Central memory CD4-positive, alpha-beta T cell (primary cell): ENCODE data around the gene DYSF.
"Not testable (repeated sequence)": the region's sequence is repeated elsewhere in the genome, so short reads cannot be mapped to it uniquely, and the experiment has no call there.

Experiments used
- DNase-seq: peaks from one replicate; pipeline ENCODE4 v3.0.0; 2022

DYSF gene

DNA sequence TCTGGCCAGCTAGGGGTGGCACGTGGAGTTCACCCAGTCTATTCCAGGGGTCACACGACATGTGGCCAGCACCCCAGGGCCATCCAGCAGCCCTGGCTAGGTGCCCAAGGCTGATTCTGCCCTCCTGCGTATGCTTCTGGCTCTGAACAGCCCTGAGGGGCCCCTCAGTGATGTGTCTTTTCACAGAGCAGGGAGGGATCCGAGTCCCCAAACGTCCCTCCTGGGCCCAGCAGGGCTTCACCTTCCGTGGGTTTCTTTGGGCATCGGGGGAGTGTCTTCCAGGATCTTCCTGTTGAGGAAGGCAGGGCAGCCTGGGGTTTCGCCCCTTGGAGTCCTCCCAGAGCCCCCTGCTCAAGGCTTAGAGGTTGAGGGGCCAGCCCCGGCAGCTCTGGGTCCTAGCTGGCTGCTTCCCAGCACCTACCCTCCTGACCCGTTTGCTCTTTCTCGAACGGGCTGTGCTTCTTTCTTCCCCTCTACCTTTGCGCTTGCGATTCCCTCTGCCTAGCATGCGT lies 165.9 kb downstream of the DYSF start:
- DNase-seq, result no peak

- no peak for DNase-seq
These were observed 166.8 kb downstream of the DYSF start for GRCh38 chr2:71620116-71620515.

- no peak for DNase-seq
These were observed 167.5 kb downstream of the DYSF start for GRCh38 chr2:71620851-71621251.

DNA sequence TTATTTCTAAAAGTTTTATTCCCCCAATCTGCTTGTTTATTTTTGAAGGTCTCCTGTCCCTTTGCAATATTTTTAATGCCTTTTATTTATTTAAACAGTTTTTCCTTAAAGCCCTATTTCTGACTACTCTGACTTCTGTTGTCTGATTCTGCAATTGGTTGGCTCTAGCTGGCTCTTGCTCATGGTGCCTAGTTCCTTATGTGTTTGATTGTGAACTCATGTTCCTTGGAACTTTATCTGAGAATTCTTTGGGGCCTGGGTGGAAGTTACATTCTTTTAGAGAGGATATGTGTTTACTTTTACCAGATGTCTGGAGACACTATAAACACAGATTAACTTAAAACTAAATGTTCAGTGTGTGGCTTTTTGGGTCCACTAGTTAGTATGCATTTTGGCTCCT lies 175.9 kb downstream of the DYSF start:
- DNase-seq, result no peak

DNA sequence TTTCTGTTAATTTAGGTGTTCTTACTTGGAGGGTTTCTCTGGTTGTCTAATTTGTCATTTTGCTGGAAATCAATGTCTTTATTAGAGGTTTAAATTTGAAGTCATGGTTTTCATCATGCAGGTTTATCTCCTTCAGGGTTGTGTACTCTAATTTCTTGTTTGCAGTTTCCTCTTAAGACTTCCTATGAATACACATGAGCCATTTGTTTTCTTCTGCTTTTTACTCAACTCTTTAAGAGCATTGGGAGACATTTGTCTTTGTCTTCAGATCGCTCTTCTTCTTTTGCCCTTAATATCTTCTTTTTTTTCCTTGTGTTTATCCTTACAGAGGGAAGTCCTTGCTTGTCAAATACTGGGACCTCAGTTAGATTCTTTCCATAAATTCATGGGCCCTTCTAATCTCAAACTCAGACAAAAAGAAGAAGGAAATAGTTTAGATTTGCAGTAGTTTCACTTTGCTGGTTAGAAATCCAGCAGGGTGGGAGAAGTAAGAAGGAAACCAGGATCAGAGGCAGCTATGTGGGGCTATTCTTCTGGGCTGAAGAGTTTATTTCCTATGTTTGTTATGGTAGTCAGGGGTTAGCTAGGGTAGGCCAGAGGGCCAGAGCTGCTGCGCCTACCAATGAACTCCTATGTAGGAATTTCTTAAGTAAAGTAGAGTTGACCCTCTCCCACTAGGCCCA lies 176.6 kb downstream of the DYSF start:
- DNase-seq, result no peak

- DNase-seq, result no peak
These were observed 177.3 kb downstream of the DYSF start for GRCh38 chr2:71630454-71631328.

- no peak for DNase-seq
These were observed 178.1 kb downstream of the DYSF start for GRCh38 chr2:71631411-71631931.

- no peak for DNase-seq
These were observed 179.7 kb downstream of the DYSF start for GRCh38 chr2:71633086-71633485.

GRCh38 chr2:71634567-71634966 lies 181.2 kb downstream of the DYSF start:
- no peak for DNase-seq

- no peak for DNase-seq
These were observed 182.4 kb downstream of the DYSF start for GRCh38 chr2:71635798-71636197.

DNA sequence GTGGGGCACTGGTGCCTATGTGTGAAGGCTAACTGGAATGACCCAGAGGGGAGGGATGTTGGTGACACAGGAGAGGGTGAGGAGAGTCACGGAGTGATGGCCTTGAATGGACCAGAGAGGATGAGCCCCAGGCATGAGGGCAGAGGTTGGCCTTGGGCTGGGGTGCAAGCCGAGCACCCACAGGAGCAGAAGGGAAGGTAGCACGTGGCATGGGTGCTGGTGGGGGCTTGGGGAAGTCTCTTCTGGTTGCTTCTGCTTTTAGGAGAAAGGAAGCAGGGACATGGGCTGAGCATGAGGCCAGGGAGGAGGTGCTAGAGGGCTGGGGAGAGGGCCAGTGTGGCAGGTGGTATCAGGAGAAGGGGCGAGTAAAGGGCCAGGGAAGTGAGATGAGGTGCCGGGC lies 183.8 kb downstream of the DYSF start:
- DNase-seq, result no peak

DNA sequence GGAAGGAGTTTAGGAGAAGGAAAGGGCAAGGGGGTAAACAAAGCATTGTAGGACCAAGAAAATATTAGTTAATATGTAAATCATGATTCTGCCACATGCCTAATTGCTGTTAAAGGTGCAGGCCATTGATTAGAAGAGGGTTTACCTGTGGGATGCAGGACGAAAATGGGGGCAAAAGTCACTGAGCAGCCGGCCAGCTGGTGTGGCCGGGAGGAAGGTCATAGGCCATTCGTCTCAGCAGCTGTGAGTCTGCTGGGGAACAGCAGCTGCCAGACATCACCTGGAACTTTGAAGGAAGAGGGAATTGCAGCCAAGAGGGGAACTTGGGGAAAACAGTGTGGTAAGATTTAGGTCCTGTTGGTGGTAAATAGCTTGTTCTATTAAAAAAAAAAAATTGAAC lies 184.4 kb downstream of the DYSF start:
- no peak for DNase-seq

DNA sequence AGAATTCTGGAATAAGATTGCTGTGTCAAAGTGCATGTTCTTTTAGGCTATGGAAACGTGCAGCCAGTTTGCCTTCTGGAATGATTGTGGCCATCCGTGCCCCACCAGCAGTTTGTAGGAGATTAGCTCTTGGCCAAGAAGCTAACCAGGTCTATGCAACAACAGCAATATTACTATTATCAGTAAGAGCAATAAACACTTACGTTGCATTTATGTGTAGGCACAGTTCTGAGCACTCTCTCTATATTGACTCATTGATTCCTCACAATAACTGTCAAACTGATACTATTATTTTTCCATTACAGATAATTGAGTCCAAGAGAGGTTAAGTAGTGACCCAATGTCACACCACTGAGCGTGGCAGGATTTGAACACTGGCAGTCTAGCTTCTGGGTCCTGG lies 186.4 kb downstream of the DYSF start:
- DNase-seq, result no peak

DNA sequence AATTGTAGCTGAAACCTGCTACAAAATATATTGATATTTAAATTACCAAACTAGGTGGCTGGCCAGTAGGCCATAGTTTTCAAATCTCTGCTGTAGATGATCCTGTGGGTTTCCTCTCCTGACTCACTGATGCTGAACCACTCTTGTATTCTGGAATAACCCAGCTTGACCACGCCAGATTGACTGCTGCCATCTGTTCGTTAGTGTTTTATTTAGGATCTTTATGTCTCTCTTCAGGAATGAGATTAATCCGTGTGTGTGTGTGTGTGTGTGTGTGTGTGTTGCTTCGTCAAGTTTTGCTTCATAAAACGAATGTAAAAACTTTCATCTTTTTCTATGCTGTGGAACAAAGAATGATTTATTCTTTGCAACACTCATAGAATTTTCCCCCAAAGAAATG lies 187.1 kb downstream of the DYSF start:
- DNase-seq, result no peak

- DNase-seq, result no peak
These were observed 190.5 kb downstream of the DYSF start for GRCh38 chr2:71643674-71644357.

DNA sequence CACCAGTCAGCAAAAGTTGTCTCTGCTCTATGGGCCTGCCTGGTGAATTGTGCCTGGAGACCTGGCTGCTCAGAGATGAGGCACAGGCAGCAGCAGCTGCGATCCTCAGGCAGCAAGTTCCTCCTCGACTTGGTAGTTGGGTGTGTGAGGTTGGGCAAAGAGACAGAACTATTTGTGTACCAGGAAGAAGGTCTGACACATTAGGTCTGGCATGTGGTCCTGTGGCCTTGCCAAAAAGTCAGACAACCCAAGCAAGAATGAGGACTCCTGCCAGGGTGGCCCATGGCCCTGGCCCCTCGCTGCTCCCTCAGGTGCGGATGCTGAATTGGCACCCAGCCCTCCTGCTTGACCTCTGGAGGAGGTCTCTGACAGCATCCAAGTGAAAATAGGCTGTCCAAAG lies 192.7 kb downstream of the DYSF start:
- no peak for DNase-seq

GRCh38 chr2:71647356-71647755 lies 194.0 kb downstream of the DYSF start:
- DNase-seq, result no peak

DNA sequence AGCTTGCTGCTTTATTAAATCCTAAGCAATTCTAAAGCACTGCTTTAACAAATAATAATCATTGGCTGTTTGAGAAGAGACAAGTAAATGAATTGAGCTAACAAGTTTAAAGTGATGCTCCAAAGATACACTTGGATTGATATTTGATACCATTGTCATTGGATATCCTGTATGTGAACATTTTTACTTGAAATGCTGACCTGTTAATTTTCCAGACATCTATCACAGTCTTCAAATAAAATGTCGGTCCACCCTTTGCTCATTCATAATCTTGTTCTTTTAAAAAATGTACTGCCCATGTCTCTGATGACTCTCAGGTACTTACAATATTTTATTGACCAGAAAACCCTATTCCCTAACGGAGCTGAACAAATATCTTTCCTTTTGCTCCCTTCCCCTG lies 202.1 kb downstream of the DYSF start:
- DNase-seq, result no peak

GRCh38 chr2:71658256-71658655 lies 204.9 kb downstream of the DYSF start:
- not testable (repeated sequence) for DNase-seq

DNA sequence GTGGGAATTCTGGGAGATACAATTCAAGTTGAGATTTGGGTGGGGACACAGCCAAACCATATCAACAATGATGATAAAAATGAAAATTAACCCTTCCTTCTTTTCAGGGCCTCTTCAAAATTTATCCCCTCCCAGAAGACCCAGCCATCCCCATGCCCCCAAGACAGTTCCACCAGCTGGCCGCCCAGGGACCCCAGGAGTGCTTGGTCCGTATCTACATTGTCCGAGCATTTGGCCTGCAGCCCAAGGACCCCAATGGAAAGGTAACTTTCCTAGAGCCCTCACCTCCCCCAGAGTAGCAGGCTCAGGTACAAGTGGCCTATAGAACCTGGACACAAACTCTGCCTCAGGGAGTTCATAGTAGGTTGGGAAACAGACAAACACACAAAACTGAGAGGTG lies 205.4 kb downstream of the DYSF start:
- DNase-seq, result no peak

DNA sequence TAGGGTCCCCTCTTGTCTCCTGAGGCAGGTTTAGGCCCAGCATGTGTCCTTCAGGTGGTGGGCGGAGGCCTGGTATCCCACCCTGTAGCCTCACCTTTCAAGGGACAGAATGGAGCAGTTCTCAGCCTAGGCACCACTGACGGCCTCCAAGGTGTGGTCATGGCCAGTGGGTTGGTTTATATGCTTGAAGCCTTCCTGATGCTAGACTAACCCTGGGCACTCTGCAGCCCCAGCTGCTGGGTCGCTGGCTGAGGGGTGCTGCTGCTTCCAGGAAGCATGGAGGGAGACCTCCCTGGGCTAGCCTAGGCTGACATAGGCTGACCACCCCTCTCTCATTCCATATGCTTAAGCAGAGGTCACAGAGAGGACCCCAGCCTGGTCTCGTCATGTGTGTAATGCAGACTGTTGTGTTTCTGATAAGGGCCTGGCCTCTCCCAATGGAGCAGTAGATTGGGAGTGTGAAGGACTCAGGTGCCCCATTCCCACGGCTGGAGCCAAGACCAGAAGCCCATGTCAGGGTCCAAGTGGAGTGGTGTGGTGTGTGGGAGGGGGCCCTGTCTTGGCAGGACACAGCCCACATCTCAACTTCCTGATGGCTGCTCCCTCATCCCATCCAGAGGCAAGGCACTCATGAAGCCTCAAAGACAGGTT lies 206.6 kb downstream of the DYSF start:
- no peak for DNase-seq

DNA sequence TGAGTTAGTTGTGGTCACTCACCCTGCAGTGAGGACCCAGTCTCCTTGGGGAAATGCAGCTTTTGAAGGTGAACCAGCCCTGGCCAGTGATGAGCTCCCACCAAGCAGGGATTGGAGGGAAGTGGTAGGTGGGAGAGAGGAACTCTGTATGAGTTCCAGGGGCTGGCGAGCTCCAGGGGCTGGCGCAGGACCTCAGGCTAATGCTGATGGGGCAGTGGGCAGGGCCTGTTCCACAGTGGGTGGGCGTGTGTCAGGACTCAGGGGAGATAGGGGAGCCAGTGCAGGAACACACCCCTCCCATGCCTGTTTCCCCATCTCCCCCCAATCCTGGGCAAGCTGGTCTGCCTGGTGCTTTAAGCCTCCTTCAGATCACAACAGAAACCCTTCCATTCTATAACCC lies 208.4 kb downstream of the DYSF start:
- DNase-seq, result no peak
